OCI-LY3 (cell line): Measurements from ENCODE around the gene TTC7B.

Experiments used
- H2AFZ ChIP-seq: fragments of 200-600, 300-600 bp; shearing (Covaris generic); 2 replicates; pipeline ENCODE4 v1.6.0; 2014; ENCODE audit warnings: antibody characterized with exemption, low read depth, low read length
- H3K27ac ChIP-seq: fragments of 200-600, 300-600 bp; sonication (generic); 2 replicates; pipeline ENCODE4 v1.5.1; 2014; ENCODE audit warnings: mild to moderate bottlenecking, low read length, moderate library complexity, mixed read lengths
- H3K27me3 ChIP-seq: fragments of 200-600, 300-600 bp; sonication (generic); 2 replicates; pipeline ENCODE4 v1.6.1; 2014; ENCODE audit warnings: low read depth, low read length, mixed read lengths
- H3K36me3 ChIP-seq: fragments of 200-600, 300-600 bp; sonication (generic); replicated peaks from 2 replicates; pipeline ENCODE3; 2014; ENCODE audit warnings: low read depth, low read length, mixed read lengths
- H3K4me1 ChIP-seq: fragments of 300-600, 200-600 bp; sonication (generic); 2 replicates; pipeline ENCODE4 v1.6.1; 2014; ENCODE audit warnings: low read length, mixed read lengths
- H3K4me2 ChIP-seq: fragments of 200-600, 300-600 bp; sonication (generic); 2 replicates; pipeline ENCODE4 v1.6.1; 2014; ENCODE audit warnings: low read length, mixed read lengths
- H3K4me3 ChIP-seq: fragments of 300-600, 200-600 bp; sonication (generic); 2 replicates; pipeline ENCODE4 v1.5.1; 2014; ENCODE audit warnings: antibody characterized with exemption, mild to moderate bottlenecking, low read length, moderate library complexity
- H3K79me2 ChIP-seq: fragments of 300-600, 200-600 bp; shearing (Covaris generic); 2 replicates; pipeline ENCODE4 v1.6.1; 2014; ENCODE audit warnings: mild to moderate bottlenecking, low read length, mixed read lengths
- H3K9ac ChIP-seq: fragments of 300-600, 200-600 bp; shearing (Covaris generic); 2 replicates; pipeline ENCODE4 v1.6.0; 2014; ENCODE audit warnings: mild to moderate bottlenecking, low read length, moderate library complexity
- H3K9me3 ChIP-seq: fragments of 200-600, 300-600 bp; shearing (Covaris generic); 2 replicates; pipeline ENCODE4 v1.6.1; 2014; ENCODE audit warnings: low read length, mixed read lengths; ENCODE audit not compliant: insufficient read depth
- H4K20me1 ChIP-seq: fragments of 200-600, 300-600 bp; sonication (generic); 2 replicates; pipeline ENCODE4 v1.6.1; 2016; ENCODE audit warnings: low read length, mixed read lengths; ENCODE audit not compliant: insufficient read depth
- EZH2phosphoT487 ChIP-seq: fragments of 200-600 bp; shearing (Covaris generic); IDR thresholded peaks from 2 replicates; pipeline ENCODE4 v1.6.1; 2018; ENCODE audit warnings: antibody characterized with exemption, mixed run types, low read depth
- TF ChIP-seq, protein P1 (sequence below): fragments of 200-600, 300-600 bp; sonication (generic); IDR thresholded peaks from 2 replicates; pipeline ENCODE4 v1.5.1; 2014; ENCODE audit warnings: antibody characterized with exemption, low read length, low read depth

TTC7B gene

GRCh38 chr14:90534091-90534837, 282.0 kb downstream of the TTC7B start:
- H4K20me1 ChIP-seq = no peaks in the 10 kb centered on the region
- no peaks in the 10 kb centered on the region for H3K9me3 ChIP-seq
- no peak overlapping the region for H3K9ac ChIP-seq
- no peaks in the 10 kb centered on the region for H3K4me1 ChIP-seq
- H2AFZ ChIP-seq = no peak overlapping the region
- no peaks in the 10 kb centered on the region for H3K79me2 ChIP-seq
- TF ChIP-seq, protein P1, sequence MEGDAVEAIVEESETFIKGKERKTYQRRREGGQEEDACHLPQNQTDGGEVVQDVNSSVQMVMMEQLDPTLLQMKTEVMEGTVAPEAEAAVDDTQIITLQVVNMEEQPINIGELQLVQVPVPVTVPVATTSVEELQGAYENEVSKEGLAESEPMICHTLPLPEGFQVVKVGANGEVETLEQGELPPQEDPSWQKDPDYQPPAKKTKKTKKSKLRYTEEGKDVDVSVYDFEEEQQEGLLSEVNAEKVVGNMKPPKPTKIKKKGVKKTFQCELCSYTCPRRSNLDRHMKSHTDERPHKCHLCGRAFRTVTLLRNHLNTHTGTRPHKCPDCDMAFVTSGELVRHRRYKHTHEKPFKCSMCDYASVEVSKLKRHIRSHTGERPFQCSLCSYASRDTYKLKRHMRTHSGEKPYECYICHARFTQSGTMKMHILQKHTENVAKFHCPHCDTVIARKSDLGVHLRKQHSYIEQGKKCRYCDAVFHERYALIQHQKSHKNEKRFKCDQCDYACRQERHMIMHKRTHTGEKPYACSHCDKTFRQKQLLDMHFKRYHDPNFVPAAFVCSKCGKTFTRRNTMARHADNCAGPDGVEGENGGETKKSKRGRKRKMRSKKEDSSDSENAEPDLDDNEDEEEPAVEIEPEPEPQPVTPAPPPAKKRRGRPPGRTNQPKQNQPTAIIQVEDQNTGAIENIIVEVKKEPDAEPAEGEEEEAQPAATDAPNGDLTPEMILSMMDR = no peak
- TF ChIP-seq EZH2phosphoT487 = no peak
- no peaks in the 10 kb centered on the region for H3K36me3 ChIP-seq
- no peak overlapping the region for H3K4me2 ChIP-seq
- no peak overlapping the region for H3K27ac ChIP-seq
- no peaks in the 10 kb centered on the region for H3K27me3 ChIP-seq
- no peak overlapping the region for H3K4me3 ChIP-seq

- no peak for TF ChIP-seq EZH2phosphoT487
- TF ChIP-seq, protein P1 = no peak
- H3K27me3 ChIP-seq = no peaks in the 10 kb centered on the region
- no peak overlapping the region for H3K9ac ChIP-seq
- no peaks in the 10 kb centered on the region for H3K4me1 ChIP-seq
- no peaks in the 10 kb centered on the region for H3K9me3 ChIP-seq
- H3K27ac ChIP-seq = no peak overlapping the region
- no peak overlapping the region for H3K4me3 ChIP-seq
- no peak overlapping the region for H2AFZ ChIP-seq
- H3K4me2 ChIP-seq = no peak overlapping the region
- no peaks in the 10 kb centered on the region for H3K79me2 ChIP-seq
- H3K36me3 ChIP-seq = no peaks in the 10 kb centered on the region
- H4K20me1 ChIP-seq = no peaks in the 10 kb centered on the region
These were observed 282.6 kb downstream of the TTC7B start for GRCh38 chr14:90533591-90534021.

DNA sequence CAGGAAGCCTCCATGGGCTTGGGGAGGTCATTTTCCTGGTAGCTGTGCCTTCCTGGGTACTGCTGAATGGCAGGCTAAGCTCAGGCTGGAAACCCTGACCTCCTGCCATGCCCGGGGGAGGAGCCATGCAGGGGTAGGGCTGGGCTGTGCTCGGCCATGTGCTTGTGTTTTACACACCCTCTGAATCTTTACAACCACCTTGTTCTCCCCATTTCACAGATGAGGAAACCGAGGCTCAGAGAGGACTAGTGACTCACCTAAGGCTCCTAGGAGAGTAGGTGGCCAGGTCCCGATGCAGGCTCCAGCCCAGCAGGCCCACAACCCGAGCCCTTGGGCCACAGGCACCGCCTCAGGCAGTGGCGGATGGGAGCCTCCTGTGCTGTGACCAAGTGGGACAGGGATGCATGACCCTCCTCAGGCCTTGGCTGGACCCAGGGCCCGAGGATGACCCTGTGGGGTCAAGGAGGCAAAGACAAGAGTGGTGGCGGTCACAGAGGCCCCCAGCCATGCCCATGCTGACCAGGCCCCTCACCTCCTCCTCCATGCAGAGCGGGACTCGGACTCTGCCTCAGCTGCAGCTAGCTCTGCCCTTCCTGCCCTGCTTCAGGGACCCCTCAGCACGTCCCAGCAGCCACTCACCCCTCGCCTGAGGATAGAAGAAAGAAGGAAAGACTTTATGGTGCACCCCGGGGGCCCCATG, 283.3 kb downstream of the TTC7B start:
- Histone ChIP-seq H3K9me3 (no peaks in the 10 kb centered on the region), H3K4me1 (no peaks in the 10 kb centered on the region), H4K20me1 (no peaks in the 10 kb centered on the region), H3K79me2 (no peaks in the 10 kb centered on the region), H3K4me3 (no peak overlapping the region), H3K4me2 (no peak overlapping the region), H2AFZ (no peak overlapping the region), H3K27me3 (no peaks in the 10 kb centered on the region), H3K9ac (no peak overlapping the region), H3K27ac (no peak overlapping the region), H3K36me3 (no peaks in the 10 kb centered on the region)
- TF ChIP-seq, protein P1 = no peak
- no peak for TF ChIP-seq EZH2phosphoT487

DNA sequence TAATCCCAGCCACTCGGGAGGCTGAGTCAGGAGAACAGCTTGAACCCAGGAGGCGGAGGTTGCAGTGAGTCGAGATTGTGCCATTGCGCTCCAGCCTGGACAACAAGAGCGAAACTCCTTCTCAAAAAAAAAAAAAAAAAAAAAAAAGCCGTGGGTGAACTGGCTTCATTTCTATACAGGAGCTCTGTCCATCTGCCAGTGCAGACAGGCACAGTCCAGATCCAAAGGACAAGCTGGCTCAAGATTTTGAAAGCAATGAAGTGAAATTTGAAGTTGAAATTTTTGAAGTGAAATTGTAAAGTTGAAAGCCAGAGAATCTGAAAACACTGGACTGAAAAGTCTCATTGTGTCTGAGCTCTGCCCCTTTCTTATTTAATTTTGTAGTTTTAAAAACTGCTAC, 284.7 kb downstream of the TTC7B start:
- H3K4me1 ChIP-seq = no peaks in the 10 kb centered on the region
- H4K20me1 ChIP-seq = no peaks in the 10 kb centered on the region
- no peaks in the 10 kb centered on the region for H3K36me3 ChIP-seq
- no peak overlapping the region for H3K4me2 ChIP-seq
- TF ChIP-seq, protein P1 = no peak
- TF ChIP-seq EZH2phosphoT487 = no peak
- H3K27ac ChIP-seq = no peak overlapping the region
- no peak overlapping the region for H2AFZ ChIP-seq
- H3K9ac ChIP-seq = no peak overlapping the region
- H3K27me3 ChIP-seq = no peaks in the 10 kb centered on the region
- H3K9me3 ChIP-seq = 0 out of 2 replicates have a peak, but pooled peaks cover 6% of the 10 kb centered on the region
- H3K79me2 ChIP-seq = no peaks in the 10 kb centered on the region
- no peak overlapping the region for H3K4me3 ChIP-seq
